CD4-positive, CD25-positive, alpha-beta regulatory T cell (primary cell): ENCODE data around the gene RPL15. TPM values are rescaled to one million over a fixed set of nuclear protein-coding genes. Genes with fewer than 3 reads are reported as not detected.

Experiments used
- ATAC-seq, 2 donors: fragments of 150-1000 bp; cut with Tn5 transposase; one replicate each; pipeline ENCODE4 v1.10.0; 2021; ENCODE audit warnings: low read depth in 2 of 2, moderate number of reproducible peaks in 2 of 2, moderate library complexity in 1 of 2
- DNase-seq, 3 donors: peaks; one replicate each; pipeline versions ENCODE4 v3.0.0 to v3.0.0-alpha.2; 2012 to 2022; ENCODE audit warnings: mixed read lengths in 1 of 3
- H3K27ac ChIP-seq: one replicate; pipeline ENCODE4 v1.7.0; 2013; ENCODE audit warnings: mild to moderate bottlenecking, low read length; ENCODE audit not compliant: insufficient read depth, poor library complexity, severe bottlenecking
- H3K27me3 ChIP-seq: one replicate; pipeline ENCODE4 v1.7.0; 2013; ENCODE audit warnings: low read length; ENCODE audit not compliant: control insufficient read depth, insufficient read depth
- H3K36me3 ChIP-seq: one replicate; pipeline ENCODE4 v1.7.0; 2013; ENCODE audit warnings: mild to moderate bottlenecking, low read length, moderate library complexity; ENCODE audit not compliant: control insufficient read depth, insufficient read depth
- H3K4me1 ChIP-seq: 2 replicates; pipeline ENCODE4 v1.7.0; 2013; ENCODE audit warnings: mild to moderate bottlenecking, low read length; ENCODE audit not compliant: insufficient read depth, control insufficient read depth, poor library complexity, severe bottlenecking
- H3K4me3 ChIP-seq: one replicate; pipeline ENCODE4 v1.7.0; 2013; ENCODE audit warnings: low read depth, mild to moderate bottlenecking, low read length, moderate library complexity
- H3K9me3 ChIP-seq, 2 experiments: 1 replicate in 1 of 2; 2 replicates in 1 of 2; pipeline ENCODE4 v1.7.0; 2013; ENCODE audit warnings: low read length in 2 of 2, mild to moderate bottlenecking in 1 of 2, moderate library complexity in 1 of 2; ENCODE audit not compliant: control insufficient read depth in 2 of 2
- H3K27ac Mint-ChIP-seq, 3 donors: one replicate each; pipeline ENCODE4 v1.8.0; 2020 to 2022; ENCODE audit warnings: mild to moderate bottlenecking in 3 of 3, mixed read lengths in 3 of 3, moderate library complexity in 2 of 3
- H3K27me3 Mint-ChIP-seq: one replicate; pipeline ENCODE4 v1.8.0; 2022; ENCODE audit warnings: mild to moderate bottlenecking, mixed read lengths
- H3K36me3 Mint-ChIP-seq: one replicate; pipeline ENCODE4 v1.8.0; 2020; ENCODE audit warnings: mixed read lengths
- H3K4me1 Mint-ChIP-seq, 4 donors: one replicate each; pipeline ENCODE4 v1.8.0; 2020 to 2022; ENCODE audit warnings: mixed read lengths in 4 of 4, mild to moderate bottlenecking in 1 of 4
- H3K4me3 Mint-ChIP-seq, 4 donors: one replicate each; pipeline ENCODE4 v1.8.0; 2020 to 2022; ENCODE audit warnings: mild to moderate bottlenecking in 4 of 4, mixed read lengths in 4 of 4, moderate library complexity in 3 of 4
- H3K9me3 Mint-ChIP-seq, 7 donors: one replicate each; pipeline ENCODE4 v1.8.0; 2020 to 2022; ENCODE audit warnings: mixed read lengths in 7 of 7, mild to moderate bottlenecking in 3 of 7, moderate library complexity in 2 of 7
- polyA plus RNA-seq, 4 donors: library from polyadenylated mRNA; unstranded; fragments of 300-500 nt; fragmentation: Illumina TruSeq; gene quantifications; one replicate each; pipeline ENCODE4 v1.2.3, GENCODE V29; 2021
- total RNA-seq: library from RNA; stranded (reverse); gene quantifications from one replicate; pipeline ENCODE4 v1.2.3, GENCODE V29; 2022

Gene RPL15
- total and polyA plus RNA-seq, 5 donors from 2014 or later: 1,532 to 5,496 (median 4,030) TPM

GRCh38 chr3:23921052-23921511, 4.2 kb downstream of the RPL15 start:
- peaks cover 33% of the 10 kb centered on the region for H3K36me3 ChIP-seq
- ATAC-seq (no peak), DNase-seq (no peak)
- Mint-ChIP-seq H3K4me3 (peak overlapping the region in 3 of 4 donors; percentile 41 to 83 (median 82)), H3K4me1 (peaks cover 15 to 45% (median 37%) of the 10 kb centered on the region in 4 donors), H3K36me3 (peaks cover 41% of the 10 kb centered on the region), H3K27ac (peak overlapping the region in 1 of 3 donors; percentile 49), H3K27me3 (peaks cover 6% of the 10 kb centered on the region), H3K9me3 (no peaks in the 10 kb centered on the region)
- H3K9me3 ChIP-seq: no peaks in the 10 kb centered on the region
- H3K27me3 ChIP-seq: no peaks in the 10 kb centered on the region
- no peak overlapping the region for H3K4me3 ChIP-seq
- H3K27ac ChIP-seq: peak overlapping the region; percentile 55
- peaks cover 22% of the 10 kb centered on the region for H3K4me1 ChIP-seq

- Mint-ChIP-seq H3K4me1 (peaks cover 10 to 25% (median 21%) of the 10 kb centered on the region in 4 donors), H3K27me3 (no peaks in the 10 kb centered on the region), H3K4me3 (no peak overlapping the region), H3K36me3 (peaks cover 24% of the 10 kb centered on the region), H3K9me3 (no peaks in the 10 kb centered on the region), H3K27ac (no peak overlapping the region)
- Histone ChIP-seq H3K27ac (no peak overlapping the region), H3K27me3 (no peaks in the 10 kb centered on the region), H3K4me1 (peaks cover 4% of the 10 kb centered on the region), H3K36me3 (peaks cover 26% of the 10 kb centered on the region), H3K4me3 (no peak overlapping the region), H3K9me3 (no peaks in the 10 kb centered on the region)
- ATAC-seq (no peak), DNase-seq (no peak)
These were observed 6.9 kb downstream of the RPL15 start for GRCh38 chr3:23923786-23924185.

- H3K36me3 Mint-ChIP-seq: peaks cover 8% of the 10 kb centered on the region
- no peak for DNase-seq
- no peak overlapping the region for H3K4me3 Mint-ChIP-seq
- Histone ChIP-seq H3K4me1 (no peaks in the 10 kb centered on the region), H3K27me3 (no peaks in the 10 kb centered on the region), H3K36me3 (peaks cover 6% of the 10 kb centered on the region), H3K27ac (no peak overlapping the region), H3K4me3 (no peak overlapping the region), H3K9me3 (no peaks in the 10 kb centered on the region)
- peaks cover 0 to 6% (median 2%) of the 10 kb centered on the region in 4 donors for H3K4me1 Mint-ChIP-seq
- H3K27me3 Mint-ChIP-seq: no peaks in the 10 kb centered on the region
- no peaks in the 10 kb centered on the region for H3K9me3 Mint-ChIP-seq
- no peak for ATAC-seq
- no peak overlapping the region for H3K27ac Mint-ChIP-seq
These were observed 9.3 kb downstream of the RPL15 start for GRCh38 chr3:23926246-23926645.

- ATAC-seq (no peak), DNase-seq (no peak)
- Histone ChIP-seq H3K27ac (no peak overlapping the region), H3K4me3 (no peak overlapping the region), H3K27me3 (peaks cover 2% of the 10 kb centered on the region), H3K9me3 (no peaks in the 10 kb centered on the region), H3K36me3 (peaks cover 2% of the 10 kb centered on the region), H3K4me1 (no peaks in the 10 kb centered on the region)
- H3K4me1 Mint-ChIP-seq: peaks cover 0 to 3% (median 0%) of the 10 kb centered on the region in 4 donors
- H3K27ac Mint-ChIP-seq: no peak overlapping the region
- H3K9me3 Mint-ChIP-seq: no peaks in the 10 kb centered on the region
- H3K36me3 Mint-ChIP-seq: peaks cover 7% of the 10 kb centered on the region
- H3K27me3 Mint-ChIP-seq: no peaks in the 10 kb centered on the region
- no peak overlapping the region for H3K4me3 Mint-ChIP-seq
These were observed 9.8 kb downstream of the RPL15 start for GRCh38 chr3:23926736-23927135.

- Histone ChIP-seq H3K27me3 (peaks cover 2% of the 10 kb centered on the region), H3K4me3 (no peak overlapping the region), H3K9me3 (no peaks in the 10 kb centered on the region), H3K4me1 (no peaks in the 10 kb centered on the region), H3K36me3 (no peaks in the 10 kb centered on the region), H3K27ac (no peak overlapping the region)
- Mint-ChIP-seq H3K36me3 (peaks cover 4% of the 10 kb centered on the region), H3K4me3 (no peak overlapping the region), H3K27ac (no peak overlapping the region), H3K9me3 (no peaks in the 10 kb centered on the region), H3K27me3 (peaks cover 11% of the 10 kb centered on the region), H3K4me1 (peaks cover 0 to 3% (median 0%) of the 10 kb centered on the region in 4 donors)
- DNase-seq (no peak), ATAC-seq (no peak)
These were observed 11.6 kb downstream of the RPL15 start for GRCh38 chr3:23928524-23928923.

GRCh38 chr3:23931597-23931996, 14.7 kb downstream of the RPL15 start:
- Histone ChIP-seq H3K4me3 (no peak overlapping the region), H3K9me3 (no peaks in the 10 kb centered on the region), H3K27ac (no peak overlapping the region), H3K36me3 (no peaks in the 10 kb centered on the region), H3K4me1 (no peaks in the 10 kb centered on the region), H3K27me3 (peaks cover 2% of the 10 kb centered on the region)
- H3K27me3 Mint-ChIP-seq: peaks cover 16% of the 10 kb centered on the region
- H3K27ac Mint-ChIP-seq: no peak overlapping the region
- no peaks in the 10 kb centered on the region for H3K9me3 Mint-ChIP-seq
- H3K4me3 Mint-ChIP-seq: no peak overlapping the region
- H3K4me1 Mint-ChIP-seq: peaks cover 0 to under 1% (median 0%) of the 10 kb centered on the region in 4 donors
- ATAC-seq (no peak), DNase-seq (no peak)
- peaks cover 4% of the 10 kb centered on the region for H3K36me3 Mint-ChIP-seq

GRCh38 chr3:23932571-23932970, 15.6 kb downstream of the RPL15 start:
- Histone ChIP-seq H3K4me1 (no peaks in the 10 kb centered on the region), H3K9me3 (no peaks in the 10 kb centered on the region), H3K27me3 (peaks cover 2% of the 10 kb centered on the region), H3K36me3 (no peaks in the 10 kb centered on the region), H3K4me3 (no peak overlapping the region), H3K27ac (no peak overlapping the region)
- no peak overlapping the region for H3K27ac Mint-ChIP-seq
- ATAC-seq: no peak
- H3K27me3 Mint-ChIP-seq: peaks cover 19% of the 10 kb centered on the region
- H3K9me3 Mint-ChIP-seq: no peaks in the 10 kb centered on the region
- H3K36me3 Mint-ChIP-seq: peaks cover 4% of the 10 kb centered on the region
- DNase-seq: no peak
- H3K4me3 Mint-ChIP-seq: no peak overlapping the region
- H3K4me1 Mint-ChIP-seq: no peaks in the 10 kb centered on the region

- ATAC-seq (no peak), DNase-seq (no peak)
- H3K4me3 ChIP-seq: no peak overlapping the region
- no peaks in the 10 kb centered on the region for H3K36me3 ChIP-seq
- Mint-ChIP-seq H3K4me1 (no peaks in the 10 kb centered on the region), H3K36me3 (peaks cover 4% of the 10 kb centered on the region), H3K4me3 (no peak overlapping the region), H3K27me3 (peaks cover 29% of the 10 kb centered on the region), H3K27ac (no peak overlapping the region), H3K9me3 (no peaks in the 10 kb centered on the region)
- no peaks in the 10 kb centered on the region for H3K9me3 ChIP-seq
- H3K27ac ChIP-seq: no peak overlapping the region
- peaks cover 2% of the 10 kb centered on the region for H3K27me3 ChIP-seq
- H3K4me1 ChIP-seq: no peaks in the 10 kb centered on the region
These were observed 17.3 kb downstream of the RPL15 start for GRCh38 chr3:23934253-23934652.
